K562 treated with DMSO at 1 percent for 4 hours (cell line): ENCODE measurements around the gene ZC3H4. TPM values are rescaled to one million over a fixed set of nuclear protein-coding genes. Genes with fewer than 3 reads are reported as not detected.

Source experiments
- total RNA-seq: library from RNA; unstranded; fragments of 300-600 nt; gene quantifications from 2 replicates; pipeline ENCODE4 v1.2.3, GENCODE V29; 2022; ENCODE audit not compliant: insufficient read depth

ZC3H4 gene
- total RNA-seq: 7.7 and 10.3 TPM in 2 replicates

DNA sequence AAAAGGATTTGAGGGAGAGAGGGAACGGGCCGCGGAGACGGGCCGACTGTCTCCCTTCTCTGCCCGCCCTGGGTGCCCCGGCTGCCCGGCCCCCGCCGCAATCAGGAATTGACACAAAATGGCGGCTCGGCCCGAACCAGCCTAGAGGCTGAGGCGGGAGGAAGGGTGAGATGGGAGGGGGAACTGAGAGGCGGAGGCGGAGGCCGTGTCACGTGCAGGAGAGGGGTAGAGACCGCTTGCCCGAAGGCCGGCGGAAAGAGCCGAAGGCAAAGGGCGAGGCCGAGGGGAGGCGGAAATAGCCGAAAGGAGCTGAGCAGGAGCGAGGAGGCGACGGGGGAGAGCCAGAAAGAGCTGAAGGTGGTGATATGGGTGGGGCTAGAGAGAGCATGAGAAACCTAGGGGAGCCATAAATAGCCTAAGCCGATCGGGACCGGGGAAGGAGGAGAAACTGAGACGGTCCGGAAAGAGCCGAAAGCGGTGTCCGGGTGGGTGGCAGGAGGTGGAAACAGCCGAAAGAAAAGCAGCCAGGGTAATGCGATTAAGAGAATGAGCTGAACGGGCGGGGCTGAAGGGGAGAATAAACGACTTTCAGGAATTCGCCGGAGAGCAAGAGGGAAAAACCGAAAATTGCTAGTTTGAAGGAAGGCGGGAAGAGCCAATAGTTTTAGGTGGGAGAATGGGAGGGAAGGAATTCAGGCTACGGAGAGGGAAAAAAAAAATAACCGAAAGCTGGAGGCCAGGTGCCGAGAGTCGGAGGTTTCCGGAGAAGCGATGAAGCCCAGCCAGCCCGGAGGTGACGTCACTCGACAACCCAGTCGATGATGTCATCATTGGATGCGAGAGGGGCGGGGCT, at the start of gene ZC3H4:
ZC3H4 (minus strand) TSS at position 780 of the 853 bp plus-strand sequence. CDS start 1,192 bp downstream, outside the sequence.

DNA sequence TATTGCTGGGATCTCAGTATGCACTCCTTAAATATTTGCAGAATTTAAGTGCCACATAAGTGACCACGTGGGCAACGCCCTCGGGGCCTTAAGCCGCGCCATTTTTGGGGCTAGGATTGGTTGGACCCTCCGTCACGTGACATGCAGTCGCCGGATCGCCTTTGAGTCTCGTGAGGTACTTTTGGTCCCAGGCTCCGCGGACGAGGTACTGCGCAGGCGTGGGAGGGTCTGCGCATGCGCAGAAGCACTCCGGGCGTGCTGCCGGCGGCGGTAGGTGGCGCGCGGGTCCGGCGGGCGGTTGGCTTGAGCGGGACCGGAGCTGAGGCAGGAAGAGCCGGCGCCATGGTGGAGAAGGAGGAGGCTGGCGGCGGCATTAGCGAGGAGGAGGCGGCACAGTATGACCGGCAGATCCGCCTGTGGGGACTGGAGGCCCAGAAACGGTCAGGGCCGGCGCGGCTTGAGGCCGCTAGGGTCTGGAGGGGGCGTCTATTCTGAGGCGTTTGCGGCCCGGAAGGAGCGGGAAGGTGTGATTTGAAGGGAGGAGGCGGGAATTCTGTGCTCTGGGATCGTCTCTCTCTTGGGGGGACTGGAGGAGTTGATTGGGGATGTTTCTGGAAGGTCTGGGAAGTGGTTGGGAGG, 17.1 kb upstream of the ZC3H4 start, which contains the start of gene SAE1:
SAE1 (plus strand) TSS at position 247 of the 639 bp plus-strand sequence; CDS start at position 343, 96 bp downstream.

DNA sequence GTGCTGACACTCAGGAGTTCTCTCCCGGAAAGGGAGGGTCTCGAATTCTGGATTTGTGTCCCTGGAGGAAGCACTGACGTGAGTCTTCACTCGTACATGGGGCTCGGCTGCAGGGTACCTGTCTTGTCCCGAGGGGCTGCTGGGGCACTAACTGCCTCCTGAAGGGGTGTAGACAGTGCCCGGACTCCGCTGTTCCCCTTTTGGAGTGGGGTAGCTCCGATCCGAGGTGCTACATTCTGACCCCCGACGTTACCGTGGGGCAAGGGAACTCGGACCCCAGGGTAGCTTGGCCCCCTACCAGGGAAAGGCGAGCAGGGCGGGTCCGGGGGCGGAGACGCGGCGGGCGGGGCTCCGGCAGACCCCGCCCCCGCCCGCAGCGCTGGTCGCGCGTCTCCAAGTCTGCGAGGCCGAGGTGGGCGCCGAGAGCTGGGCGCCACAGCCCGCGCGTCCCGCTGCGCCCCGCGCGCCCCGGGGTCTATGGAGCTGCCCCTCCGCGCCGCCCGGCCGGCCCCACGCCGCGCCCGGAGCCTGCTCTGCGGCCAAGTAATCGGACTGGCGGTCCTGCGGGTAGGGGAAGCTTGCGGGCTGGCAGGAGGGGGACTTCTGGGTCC, 94.0 kb downstream of the ZC3H4 start, which contains the start of gene NPAS1:
NPAS1 (plus strand) TSS at position 407 of the 611 bp plus-strand sequence. CDS start 1,211 bp downstream, outside the sequence.

Other genes with a start within 250 kb of the ZC3H4 start
- 21.0 and 33.3 TPM in 2 replicates for gene NPAS1, start 93.9 kb downstream of the ZC3H4 start, total RNA-seq
- 78.4 and 110 TPM in 2 replicates for gene TMEM160, start 65.2 kb downstream of the ZC3H4 start, total RNA-seq
- 211 and 218 TPM in 2 replicates for gene SAE1, start 17.1 kb upstream of the ZC3H4 start, total RNA-seq
- 40.9 and 42.8 TPM in 2 replicates for gene BBC3, start 117.4 kb upstream of the ZC3H4 start, total RNA-seq
- 14.4 and 18.8 TPM in 2 replicates for gene CCDC9, start 142.7 kb upstream of the ZC3H4 start, total RNA-seq
- 25.4 and 26.1 TPM in 2 replicates for gene INAFM1, start 161.1 kb upstream of the ZC3H4 start, total RNA-seq
- 0.91 and 1.3 TPM in 2 replicates for gene C5AR1, start 196.1 kb upstream of the ZC3H4 start, total RNA-seq
- not detected in 2 replicates for gene C5AR2, start 218.4 kb upstream of the ZC3H4 start, total RNA-seq
- gene DHX34, start 235.5 kb upstream of the ZC3H4 start, total RNA-seq: 11.3 and 12.0 TPM in 2 replicates